MM.1S (cell line): ENCODE results near the gene CD151.
A peak's percentile ranks its signal among the peaks of the same experiment; 100 is the strongest.

Source experiments
- DNase-seq: peaks from one replicate; pipeline ENCODE4 v3.0.0-alpha.2; 2015
- H2AFZ ChIP-seq: fragments of 300-600 bp; sonication (generic); 2 replicates; pipeline ENCODE4 v1.6.0; 2016; ENCODE audit warnings: antibody characterized with exemption, low read length
- H3F3A ChIP-seq: fragments of 300-600 bp; sonication (generic); 2 replicates; pipeline ENCODE4 v1.6.1; 2016; ENCODE audit warnings: mild to moderate bottlenecking, antibody characterized with exemption, low read length, moderate library complexity, mixed read lengths; ENCODE audit not compliant: insufficient read depth
- H3K27ac ChIP-seq: fragments of 300-600 bp; sonication (generic); 2 replicates; pipeline ENCODE4 v1.5.1; 2016; ENCODE audit warnings: mild to moderate bottlenecking, low read length
- H3K27me3 ChIP-seq: fragments of 300-600 bp; sonication (generic); replicated peaks from 2 replicates; pipeline ENCODE4 v1.6.0; 2016; ENCODE audit warnings: low read length; ENCODE audit not compliant: insufficient read depth
- H3K36me3 ChIP-seq: fragments of 300-600 bp; sonication (generic); replicated peaks from 2 replicates; pipeline ENCODE4 v1.6.1; 2016; ENCODE audit warnings: mild to moderate bottlenecking, low read length, mixed read lengths; ENCODE audit not compliant: insufficient read depth
- H3K4me1 ChIP-seq: fragments of 300-600 bp; sonication (generic); 2 replicates; pipeline ENCODE4 v1.6.1; 2016; ENCODE audit warnings: low read length, mixed read lengths
- H3K4me2 ChIP-seq: fragments of 300-600 bp; sonication (generic); 2 replicates; pipeline ENCODE4 v1.6.0; 2016; ENCODE audit warnings: low read depth, low read length
- H3K4me3 ChIP-seq: fragments of 300-600 bp; sonication (generic); 2 replicates; pipeline ENCODE4 v1.5.1; 2016; ENCODE audit warnings: low read length, mixed read lengths
- H3K79me2 ChIP-seq: fragments of 300-600 bp; sonication (generic); 2 replicates; pipeline ENCODE4 v1.6.1; 2016; ENCODE audit warnings: mixed run types, low read length, mixed read lengths
- H3K9ac ChIP-seq: fragments of 300-600 bp; sonication (generic); 2 replicates; pipeline ENCODE4 v1.6.1; 2016; ENCODE audit warnings: low read length, mixed read lengths
- H3K9me2 ChIP-seq: fragments of 300-600 bp; sonication (generic); replicated peaks from 2 replicates; pipeline ENCODE4 v1.6.1; 2016; ENCODE audit warnings: mild to moderate bottlenecking, low read length, mixed read lengths; ENCODE audit not compliant: insufficient read depth
- H3K9me3 ChIP-seq: fragments of 300-600 bp; sonication (generic); replicated peaks from 2 replicates; pipeline ENCODE4 v1.6.1; 2016; ENCODE audit warnings: mild to moderate bottlenecking, low read length, mixed read lengths; ENCODE audit not compliant: insufficient read depth
- H4K20me1 ChIP-seq: fragments of 300-600 bp; sonication (generic); 2 replicates; pipeline ENCODE4 v1.6.1; 2016; ENCODE audit warnings: mild to moderate bottlenecking, low read length, moderate library complexity, mixed read lengths; ENCODE audit not compliant: insufficient read depth
- CTCF ChIP-seq: fragments of 300-600 bp; sonication (generic); IDR thresholded peaks from 2 replicates; pipeline ENCODE4 v1.5.1; 2016; ENCODE audit warnings: antibody characterized with exemption, low read length, mixed read lengths
- EZH2 ChIP-seq: fragments of 300-600 bp; sonication (generic); optimal IDR thresholded peaks from 2 replicates; pipeline ENCODE3; 2017; ENCODE audit warnings: low read depth, mild to moderate bottlenecking, antibody characterized with exemption, low read length, mixed read lengths
- EZH2phosphoT487 ChIP-seq: fragments of 300-600 bp; sonication (generic); IDR thresholded peaks from 2 replicates; pipeline ENCODE4 v1.6.1; 2018; ENCODE audit warnings: antibody characterized with exemption, low read length

Gene CD151

GRCh38 chr11:825366-826226, 7.2 kb upstream of the CD151 start:
- Histone ChIP-seq H3K9ac (no peak overlapping the region), H3K27ac (no peak overlapping the region), H3F3A (peaks cover 8% of the 10 kb centered on the region), H3K79me2 (peaks cover 11% of the 10 kb centered on the region), H3K4me3 (no peak overlapping the region), H3K4me1 (peaks cover 22% of the 10 kb centered on the region), H3K9me2 (no peaks in the 10 kb centered on the region), H3K36me3 (no peaks in the 10 kb centered on the region), H4K20me1 (no peaks in the 10 kb centered on the region), H2AFZ (no peak overlapping the region), H3K27me3 (peaks cover 11% of the 10 kb centered on the region), H3K9me3 (no peaks in the 10 kb centered on the region), H3K4me2 (no peak overlapping the region)
- no peak for DNase-seq
- TF ChIP-seq CTCF (no peak), EZH2 (no peak), EZH2phosphoT487 (no peak)

DNA sequence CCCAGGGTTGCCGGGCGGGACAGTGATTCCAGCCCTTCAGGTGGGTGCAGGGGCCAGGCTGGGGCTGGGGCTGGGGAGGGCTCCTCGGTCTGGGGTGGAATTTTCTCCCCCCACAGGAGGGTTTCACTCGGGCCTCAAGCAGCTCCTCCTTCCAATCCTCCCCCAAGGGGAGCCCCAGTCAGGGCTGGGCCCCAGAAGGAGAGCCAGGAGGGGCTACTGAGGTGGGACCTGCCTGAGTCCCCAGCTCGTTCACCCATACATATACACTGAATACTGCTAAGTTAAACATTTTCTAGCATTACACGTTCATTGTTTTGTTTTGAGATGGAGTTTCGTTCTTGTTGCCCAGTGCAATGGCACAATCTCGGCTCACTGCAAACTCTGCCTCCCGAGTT, 6.5 kb upstream of the CD151 start:
- Histone ChIP-seq H3K27me3 (peaks cover 13% of the 10 kb centered on the region), H3K27ac (no peak overlapping the region), H3K79me2 (peaks cover 5% of the 10 kb centered on the region), H3K4me1 (peaks cover 21% of the 10 kb centered on the region), H3K9me3 (no peaks in the 10 kb centered on the region), H3K9ac (no peak overlapping the region), H3F3A (peaks cover 8% of the 10 kb centered on the region), H3K9me2 (no peaks in the 10 kb centered on the region), H3K4me2 (peak overlapping the region; percentile 94; the same call in 1 of the 2 replicates), H2AFZ (no peak overlapping the region), H3K36me3 (no peaks in the 10 kb centered on the region), H4K20me1 (no peaks in the 10 kb centered on the region), H3K4me3 (no peak overlapping the region; the same call in 1 of the 2 replicates)
- TF ChIP-seq CTCF (no peak), EZH2 (no peak), EZH2phosphoT487 (no peak)
- no peak for DNase-seq

- Histone ChIP-seq H3F3A (peaks cover 8% of the 10 kb centered on the region), H3K27me3 (peaks cover 15% of the 10 kb centered on the region), H3K4me3 (peak overlapping the region; percentile 66), H3K9me3 (no peaks in the 10 kb centered on the region), H3K27ac (peak overlapping the region; percentile 18; the same call in 1 of the 2 replicates), H3K4me1 (peaks cover 21% of the 10 kb centered on the region), H3K4me2 (peak overlapping the region; percentile 94), H4K20me1 (no peaks in the 10 kb centered on the region), H3K79me2 (no peaks in the 10 kb centered on the region; the same call in 1 of the 2 replicates), H3K9me2 (no peaks in the 10 kb centered on the region), H3K36me3 (no peaks in the 10 kb centered on the region), H3K9ac (peak overlapping the region; percentile 57; the same call in 1 of the 2 replicates), H2AFZ (peak overlapping the region; percentile 85)
- DNase-seq, result no peak
- TF ChIP-seq CTCF (no peak), EZH2phosphoT487 (no peak), EZH2 (no peak)
These were observed 6.0 kb upstream of the CD151 start for GRCh38 chr11:826836-827145.
